Measurements from ENCODE around the gene TLE1. TPM values are rescaled to one million over a fixed set of nuclear protein-coding genes. Genes with fewer than 3 reads are reported as not detected.

TLE1 gene
- total and polyA plus RNA-seq, 10 of the 15 experiments (the other 5 are each of a cell fraction or from before 2014, with no cell fraction given), result 0.04 to 0.23 (median 0.10) TPM; not detected in 6

- no peak overlapping the region for H3K4me2 ChIP-seq (ENCODE audit: control insufficient read depth, insufficient read depth)
- TF ChIP-seq RCOR1 (conservative IDR thresholded peaks at IDR 0.05; ENCODE audit: low read depth, low read length) (no peak), MEF2A (IDR thresholded peaks at IDR 0.05; ENCODE audit: insufficient read depth, low read depth, low read length) (no peak), RB1 (IDR thresholded peaks at IDR 0.05; ENCODE audit: borderline replicate concordance) (no peak), NFYB (IDR thresholded peaks at IDR 0.05; ENCODE audit: insufficient read depth, low read depth, low read length) (no peak)
- no peaks in the 10 kb centered on the region for H4K20me1 ChIP-seq (ENCODE audit: control insufficient read depth, insufficient read depth)
- no peak overlapping the region for H3K27ac ChIP-seq (ENCODE audit: control insufficient read depth, insufficient read depth)
- DNase-seq (ENCODE audit: low read depth, low spot score) (no peak), FAIRE-seq (no peak), ATAC-seq (no peak)
- intact Hi-C loops (cut with micrococcal nuclease; ENCODE audit: unreplicated experiment), result no loop called here
- ChIA-PET SMC1A (ENCODE audit: uncharacterized antibody, unreplicated experiment) (no interaction called here), CTCF (no interaction called here), POLR2A (no interaction called here), RAD21 (ENCODE audit: unreplicated experiment) (no interaction called here)
- H3K79me2 ChIP-seq (ENCODE audit: control insufficient read depth, insufficient read depth, low read length), result no peaks in the 10 kb centered on the region
- BruUV-seq (replicated peaks), result no TSS peak
- H3K36me3 ChIP-seq (ENCODE audit: control insufficient read depth in 2 of 2, insufficient read depth in 2 of 2, low read length in 1 of 2), result no peaks in the 10 kb centered on the region
- H3K4me1 ChIP-seq (ENCODE audit: control insufficient read depth, insufficient read depth, low read length), result no peaks in the 10 kb centered on the region
- H3K4me3 ChIP-seq, result no peak overlapping the region
- H3K9me3 ChIP-seq (replicated peaks; ENCODE audit: control insufficient read depth, insufficient read depth, low read length), result no peaks in the 10 kb centered on the region
- no peaks in the 10 kb centered on the region for H3K27me3 ChIP-seq (replicated peaks in 1 of 2; ENCODE audit: control insufficient read depth in 2 of 2, insufficient read depth in 2 of 2, low read length in 1 of 2)
- H3K9ac ChIP-seq (ENCODE audit: control insufficient read depth, insufficient read depth, low read length), result no peak overlapping the region
- in situ Hi-C loops (cut with MboI), result no loop called here
- no peak overlapping the region for H2AFZ ChIP-seq (ENCODE audit: control insufficient read depth, low read depth, low read length)
- 80% methylated on average over 1 of the region's 1 CpG for WGBS (ENCODE audit: insufficient coverage, insufficient replicate concordance, low lambda C conversion rate, missing lambda C conversion rate)
Observed at GRCh38 chr9:81618923-81619322, 70.4 kb downstream of the TLE1 start.

- SMC1A ChIA-PET (ENCODE audit: uncharacterized antibody, unreplicated experiment), result no interaction called here
- no peak overlapping the region for H3K4me3 ChIP-seq
- RAD21 ChIA-PET (ENCODE audit: unreplicated experiment), result no interaction called here
- POLR2A ChIA-PET, result no interaction called here
- no peak overlapping the region for H2AFZ ChIP-seq (ENCODE audit: control insufficient read depth, low read depth, low read length)
- H3K27ac ChIP-seq (ENCODE audit: control insufficient read depth, insufficient read depth), result no peak overlapping the region
- ATAC-seq (no peak), FAIRE-seq (no peak), DNase-seq (ENCODE audit: low read depth, low spot score) (no peak)
- TF ChIP-seq BHLHE40 (IDR thresholded peaks at IDR 0.05; ENCODE audit: borderline replicate concordance in 1 of 2, low read depth in 2 of 2, low read length in 1 of 2), result no peak
- no peak for TF ChIP-seq MAX (IDR thresholded peaks at IDR 0.05; ENCODE audit: low read depth, low read length)
- in situ Hi-C loops (cut with MboI) (no loop called here), intact Hi-C loops (cut with micrococcal nuclease; ENCODE audit: unreplicated experiment) (no loop called here)
- 73% methylated on average over 4 of the region's 4 CpGs for WGBS (ENCODE audit: insufficient coverage, insufficient replicate concordance, low lambda C conversion rate, missing lambda C conversion rate)
- no peaks in the 10 kb centered on the region for H3K79me2 ChIP-seq (ENCODE audit: control insufficient read depth, insufficient read depth, low read length)
- H3K9ac ChIP-seq (ENCODE audit: control insufficient read depth, insufficient read depth, low read length), result no peak overlapping the region
- H3K27me3 ChIP-seq (replicated peaks in 1 of 2; ENCODE audit: control insufficient read depth in 2 of 2, insufficient read depth in 2 of 2, low read length in 1 of 2), result no peaks in the 10 kb centered on the region
- no peaks in the 10 kb centered on the region for H3K4me1 ChIP-seq (ENCODE audit: control insufficient read depth, insufficient read depth, low read length)
- CTCF ChIA-PET, result interaction anchor here (1.0 kb wide), 1 partner anchor 17 kb away, joined by 3 read pairs; no protein-coding TSS in a partner anchor
- no peak overlapping the region for H3K4me2 ChIP-seq (ENCODE audit: control insufficient read depth, insufficient read depth)
- H4K20me1 ChIP-seq (ENCODE audit: control insufficient read depth, insufficient read depth), result no peaks in the 10 kb centered on the region
- H3K9me3 ChIP-seq (replicated peaks; ENCODE audit: control insufficient read depth, insufficient read depth, low read length), result no peaks in the 10 kb centered on the region
- no peaks in the 10 kb centered on the region for H3K36me3 ChIP-seq (ENCODE audit: control insufficient read depth in 2 of 2, insufficient read depth in 2 of 2, low read length in 1 of 2)
- BruUV-seq (replicated peaks), result no TSS peak
Observed at GRCh38 chr9:81616141-81616540, 73.2 kb downstream of the TLE1 start.

Measured in GM12878 (cell line).